ENCODE results near the gene SPATA25. TPM values are rescaled to one million over a fixed set of nuclear protein-coding genes. Genes with fewer than 3 reads are reported as not detected.

SPATA25 gene
- 1.6 TPM for total RNA-seq

GRCh38 chr20:45887346-45887715, at the start of gene SPATA25:
Gene SPATA25, minus strand, starts transcription at chr20:45887622. Its CDS starts 32 bp downstream, at chr20:45887590.

GRCh38 chr20:45934586-45935415, 47.4 kb upstream of the SPATA25 start, which contains the start of gene PCIF1:
Gene PCIF1, plus strand, starts transcription at chr20:45934683. Its CDS starts 4,317 bp downstream, at chr20:45939000.

GRCh38 chr20:45911486-45912343, 24.3 kb upstream of the SPATA25 start, which contains the start of gene PLTP:
Gene PLTP, minus strand, starts transcription at chr20:45912155. Its CDS starts 703 bp downstream, at chr20:45911452.

GRCh38 chr20:45890985-45891983, 3.9 kb upstream of the SPATA25 start, which contains the start of the genes CTSA and NEURL2:
Gene CTSA, plus strand, starts transcription at chr20:45891335. Its CDS starts 234 bp downstream, at chr20:45891569.
Gene NEURL2, minus strand, starts transcription at chr20:45891208. Its CDS starts 217 bp downstream, at chr20:45890991.

GRCh38 chr20:45880988-45881788, 6.2 kb downstream of the SPATA25 start, which contains the start of gene ZSWIM1:
Gene ZSWIM1, plus strand, starts transcription at chr20:45881227. Its CDS starts 1,366 bp downstream, at chr20:45882593.

GRCh38 chr20:45857114-45857881, 30.1 kb downstream of the SPATA25 start, which contains the start of the genes ACOT8 and ZSWIM3:
Gene ACOT8, minus strand, starts transcription at chr20:45857392. Its CDS starts 77 bp downstream, at chr20:45857315.
Gene ZSWIM3, plus strand, starts transcription at chr20:45857614. Its CDS starts 212 bp downstream, at chr20:45857826.

Other genes with a start within 250 kb of the SPATA25 start
- not detected for gene WFDC11, start 217.4 kb downstream of the SPATA25 start, total RNA-seq
- not detected for gene WFDC13, start 185.6 kb downstream of the SPATA25 start, total RNA-seq
- gene WFDC10B, start 182.6 kb downstream of the SPATA25 start, total RNA-seq: not detected
- not detected for gene SPINT4, start 165.3 kb downstream of the SPATA25 start, total RNA-seq
- 0.69 TPM for gene WFDC3, start 95.7 kb downstream of the SPATA25 start, total RNA-seq
- gene DNTTIP1, start 95.7 kb downstream of the SPATA25 start, total RNA-seq: 12.5 TPM
- 7.6 TPM for gene UBE2C, start 75.0 kb downstream of the SPATA25 start, total RNA-seq
- not detected for gene TNNC2, start 60.3 kb downstream of the SPATA25 start, total RNA-seq
- gene SNX21, start 53.8 kb downstream of the SPATA25 start, total RNA-seq: 21.0 TPM
- gene ACOT8, start 30.2 kb downstream of the SPATA25 start, total RNA-seq: 40.4 TPM
- gene ZSWIM3, start 30.0 kb downstream of the SPATA25 start, total RNA-seq: 13.8 TPM
- gene ZSWIM1, start 6.4 kb downstream of the SPATA25 start, total RNA-seq: 6.7 TPM
- gene NEURL2, start 3.6 kb upstream of the SPATA25 start, total RNA-seq: 4.6 TPM
- 28.4 TPM for gene CTSA, start 3.7 kb upstream of the SPATA25 start, total RNA-seq
- 49.8 TPM for gene PLTP, start 24.5 kb upstream of the SPATA25 start, total RNA-seq
- 12.5 TPM for gene PCIF1, start 47.1 kb upstream of the SPATA25 start, total RNA-seq
- 15.5 TPM for gene ZNF335, start 84.6 kb upstream of the SPATA25 start, total RNA-seq
- gene MMP9, start 121.3 kb upstream of the SPATA25 start, total RNA-seq: 0.23 TPM
- gene SLC12A5, start 141.6 kb upstream of the SPATA25 start, total RNA-seq: 113 TPM
- 21.9 TPM for gene NCOA5, start 202.3 kb upstream of the SPATA25 start, total RNA-seq
- gene CD40, start 230.7 kb upstream of the SPATA25 start, total RNA-seq: 0.92 TPM

All from diencephalon (tissue), 1 donor.